ENCODE data around the gene SLC2A5.

Gene SLC2A5

DNA sequence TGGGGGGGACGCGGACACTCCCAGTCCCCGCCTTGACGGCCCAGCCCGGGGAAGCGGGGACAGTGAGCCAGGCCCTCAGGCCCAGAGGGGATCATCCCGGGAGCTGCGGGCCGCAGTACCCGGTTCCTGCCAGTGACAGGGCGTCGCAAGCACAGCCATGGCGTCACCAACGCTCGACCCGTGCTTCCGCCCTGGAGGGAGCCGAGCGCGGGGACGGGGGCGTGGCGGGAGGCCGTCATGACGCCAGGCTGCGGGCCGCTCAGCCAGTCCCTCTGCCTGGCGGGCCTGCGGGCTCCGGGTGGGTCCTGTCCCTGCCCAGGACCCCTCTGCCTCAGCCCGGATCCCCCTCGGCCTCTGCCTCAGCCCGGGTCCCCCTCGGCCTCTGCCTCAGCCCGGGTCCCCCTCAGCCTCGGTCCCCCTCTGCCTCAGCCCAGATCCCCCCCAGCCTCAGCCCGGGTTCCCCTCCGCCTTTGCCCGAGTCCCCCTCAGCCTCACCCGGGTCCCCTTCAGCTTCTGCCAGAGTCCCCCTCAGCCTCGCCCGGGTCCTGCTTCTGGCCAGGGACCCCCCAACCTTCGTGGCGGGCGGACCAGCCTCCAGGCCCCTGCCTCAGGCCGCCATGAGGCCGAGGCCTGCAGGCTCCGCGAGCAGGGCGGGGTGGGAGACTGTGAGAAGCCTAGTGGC, 2.3 kb upstream of the SLC2A5 start:
- no peak overlapping the region for H3K27ac ChIP-seq (ENCODE audit: low read length)
- no peaks in the 10 kb centered on the region for H3K36me3 ChIP-seq (ENCODE audit: control insufficient read depth, low read depth, low read length)
- peaks cover 11% of the 10 kb centered on the region for H3K4me1 ChIP-seq (ENCODE audit: control insufficient read depth, low read depth, low read length)
- no peaks in the 10 kb centered on the region for H3K9me3 ChIP-seq (ENCODE audit: control insufficient read depth, low read depth, low read length)
- H3K27me3 ChIP-seq (ENCODE audit: control insufficient read depth, insufficient read depth, low read length) = no peaks in the 10 kb centered on the region
- H3K9ac ChIP-seq (ENCODE audit: low read length) = no peak overlapping the region
- no peak overlapping the region for H3K4me3 ChIP-seq (ENCODE audit: low read length)

DNA sequence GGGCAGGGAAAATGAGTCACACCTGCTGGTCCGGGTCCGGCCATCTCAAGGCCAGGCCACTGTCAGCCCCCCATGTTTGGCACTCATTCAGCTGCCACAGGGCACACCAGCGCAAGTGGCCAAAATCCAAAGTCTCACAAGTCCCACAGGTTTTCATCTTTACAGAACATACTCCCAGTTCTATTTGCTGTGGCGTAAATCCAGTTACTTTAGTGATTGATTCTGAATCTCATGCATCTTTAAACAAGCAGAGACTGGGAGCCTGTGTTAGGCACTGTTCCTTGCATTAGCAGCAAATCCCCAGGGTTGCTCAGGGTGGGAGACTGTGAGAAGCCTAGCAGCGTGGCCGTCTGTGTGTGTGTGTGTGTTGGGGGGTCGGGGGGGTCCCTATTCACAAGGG, 1.1 kb upstream of the SLC2A5 start:
- H3K27ac ChIP-seq (ENCODE audit: low read length) = no peak overlapping the region

DNA sequence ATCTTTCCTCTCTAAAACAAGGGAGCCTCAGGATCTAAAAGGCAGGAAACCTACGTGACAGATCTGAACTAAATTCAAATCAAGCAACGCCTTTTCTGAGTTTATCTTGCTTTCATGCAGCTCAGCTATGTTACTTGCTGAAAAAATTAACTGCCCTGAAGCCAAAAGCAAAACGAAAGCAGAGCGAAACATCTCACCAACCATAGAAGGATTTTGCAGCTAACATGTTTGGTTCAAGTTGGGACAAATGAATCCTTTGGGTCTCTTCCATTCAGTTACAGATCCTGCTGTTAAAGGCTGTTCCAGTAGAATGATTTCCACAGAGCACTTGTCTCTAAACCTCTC, 482 bp downstream of the SLC2A5 start:
- H3K27ac ChIP-seq (ENCODE audit: low read length) = no peak overlapping the region
- H3K36me3 ChIP-seq (ENCODE audit: control insufficient read depth, low read depth, low read length) = no peaks in the 10 kb centered on the region
- H3K4me1 ChIP-seq (ENCODE audit: control insufficient read depth, low read depth, low read length) = peaks cover 11% of the 10 kb centered on the region
- H3K27me3 ChIP-seq (ENCODE audit: control insufficient read depth, insufficient read depth, low read length) = no peaks in the 10 kb centered on the region
- H3K4me3 ChIP-seq (ENCODE audit: low read length) = no peak overlapping the region
- no peaks in the 10 kb centered on the region for H3K9me3 ChIP-seq (ENCODE audit: control insufficient read depth, low read depth, low read length)
- no peak overlapping the region for H3K9ac ChIP-seq (ENCODE audit: low read length)

More for the DNA sequence above, 1.1 kb upstream of the SLC2A5 start:
- no peak overlapping the region for H3K4me3 ChIP-seq (ENCODE audit: low read length)
- H3K9me3 ChIP-seq (ENCODE audit: control insufficient read depth, low read depth, low read length) = no peaks in the 10 kb centered on the region
- H3K9ac ChIP-seq (ENCODE audit: low read length) = no peak overlapping the region
- peaks cover 11% of the 10 kb centered on the region for H3K4me1 ChIP-seq (ENCODE audit: control insufficient read depth, low read depth, low read length)
- no peaks in the 10 kb centered on the region for H3K27me3 ChIP-seq (ENCODE audit: control insufficient read depth, insufficient read depth, low read length)
- H3K36me3 ChIP-seq (ENCODE audit: control insufficient read depth, low read depth, low read length) = no peaks in the 10 kb centered on the region

GRCh38 chr1:9066945-9067807, 2.3 kb downstream of the SLC2A5 start:
- no peak overlapping the region for H3K9ac ChIP-seq (ENCODE audit: low read length)
- H3K27ac ChIP-seq (ENCODE audit: low read length) = no peak overlapping the region
- peaks cover 11% of the 10 kb centered on the region for H3K4me1 ChIP-seq (ENCODE audit: control insufficient read depth, low read depth, low read length)
- H3K4me3 ChIP-seq (ENCODE audit: low read length) = no peak overlapping the region
- H3K9me3 ChIP-seq (ENCODE audit: control insufficient read depth, low read depth, low read length) = no peaks in the 10 kb centered on the region
- no peaks in the 10 kb centered on the region for H3K27me3 ChIP-seq (ENCODE audit: control insufficient read depth, insufficient read depth, low read length)
- no peaks in the 10 kb centered on the region for H3K36me3 ChIP-seq (ENCODE audit: control insufficient read depth, low read depth, low read length)

GRCh38 chr1:9065213-9065751, 4.2 kb downstream of the SLC2A5 start:
- peaks cover 11% of the 10 kb centered on the region for H3K4me1 ChIP-seq (ENCODE audit: control insufficient read depth, low read depth, low read length)
- no peaks in the 10 kb centered on the region for H3K36me3 ChIP-seq (ENCODE audit: control insufficient read depth, low read depth, low read length)
- no peak overlapping the region for H3K27ac ChIP-seq (ENCODE audit: low read length)
- no peaks in the 10 kb centered on the region for H3K9me3 ChIP-seq (ENCODE audit: control insufficient read depth, low read depth, low read length)
- no peak overlapping the region for H3K9ac ChIP-seq (ENCODE audit: low read length)
- no peak overlapping the region for H3K4me3 ChIP-seq (ENCODE audit: low read length)
- no peaks in the 10 kb centered on the region for H3K27me3 ChIP-seq (ENCODE audit: control insufficient read depth, insufficient read depth, low read length)

GRCh38 chr1:9062846-9063245, 6.6 kb downstream of the SLC2A5 start:
- no peak overlapping the region for H3K27ac ChIP-seq (ENCODE audit: low read length)
- no peaks in the 10 kb centered on the region for H3K36me3 ChIP-seq (ENCODE audit: control insufficient read depth, low read depth, low read length)
- no peak overlapping the region for H3K9ac ChIP-seq (ENCODE audit: low read length)
- H3K4me3 ChIP-seq (ENCODE audit: low read length) = no peak overlapping the region
- no peaks in the 10 kb centered on the region for H3K9me3 ChIP-seq (ENCODE audit: control insufficient read depth, low read depth, low read length)
- no peaks in the 10 kb centered on the region for H3K27me3 ChIP-seq (ENCODE audit: control insufficient read depth, insufficient read depth, low read length)
- H3K4me1 ChIP-seq (ENCODE audit: control insufficient read depth, low read depth, low read length) = no peaks in the 10 kb centered on the region

DNA sequence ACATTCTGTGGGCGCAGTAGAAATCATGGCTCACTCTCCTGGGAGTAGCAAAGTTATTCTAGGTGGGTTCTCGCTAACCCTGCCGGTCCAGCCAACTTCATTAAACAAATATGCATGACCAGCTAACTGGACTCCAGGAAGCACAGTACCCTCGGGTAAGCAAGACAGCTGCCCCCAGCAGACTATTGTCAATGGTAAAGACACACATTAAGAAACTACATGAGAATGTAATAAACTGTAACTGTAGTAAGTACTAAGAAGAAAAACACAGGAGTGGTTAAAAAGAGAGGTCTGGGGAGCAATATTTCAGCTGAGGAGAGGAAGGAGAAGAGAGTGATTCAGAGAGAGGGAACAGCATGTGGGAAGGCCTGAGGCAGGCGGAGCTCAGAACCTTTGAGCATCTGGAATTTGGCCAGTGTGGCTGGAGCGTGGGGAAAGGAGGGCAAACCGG, 7.4 kb downstream of the SLC2A5 start:
- Histone ChIP-seq H3K4me3 (ENCODE audit: low read length) (no peak overlapping the region), H3K4me1 (ENCODE audit: control insufficient read depth, low read depth, low read length) (no peaks in the 10 kb centered on the region), H3K9me3 (ENCODE audit: control insufficient read depth, low read depth, low read length) (no peaks in the 10 kb centered on the region), H3K27me3 (ENCODE audit: control insufficient read depth, insufficient read depth, low read length) (no peaks in the 10 kb centered on the region), H3K36me3 (ENCODE audit: control insufficient read depth, low read depth, low read length) (no peaks in the 10 kb centered on the region), H3K9ac (ENCODE audit: low read length) (no peak overlapping the region), H3K27ac (ENCODE audit: low read length) (no peak overlapping the region)

DNA sequence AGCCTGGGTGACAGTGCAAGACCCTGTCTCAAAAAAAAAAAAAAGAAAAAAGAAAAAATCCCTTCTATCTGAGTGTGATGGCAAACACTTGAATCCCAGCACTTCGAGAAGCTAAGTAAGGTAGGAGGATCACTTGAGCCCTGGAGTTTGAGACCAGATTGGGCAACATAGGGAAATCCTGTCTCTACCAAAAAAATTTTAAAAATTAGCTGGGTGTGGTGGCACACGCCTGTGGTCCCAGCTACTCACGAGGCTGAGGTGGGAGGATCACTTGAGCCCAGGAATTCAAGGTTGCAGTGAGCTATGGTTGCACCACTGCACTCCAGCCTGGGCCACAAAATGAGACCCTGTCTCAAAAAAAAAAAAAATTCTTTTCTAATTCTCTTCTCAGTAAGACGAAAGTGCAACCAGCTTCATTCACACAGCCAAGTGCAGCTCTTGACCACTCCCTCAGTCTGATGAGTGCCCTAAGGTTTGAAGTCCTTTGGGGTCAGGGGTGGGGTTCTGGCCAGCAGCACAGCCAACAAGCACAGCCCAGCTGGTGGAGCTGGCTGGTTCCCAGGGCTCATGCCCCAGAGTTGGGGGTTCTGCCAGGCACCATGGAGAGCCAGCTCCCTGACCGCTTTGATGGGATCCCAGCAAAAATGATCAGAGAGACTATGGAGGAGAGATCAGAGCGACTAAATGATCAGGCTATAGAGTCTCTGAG, 8.0 kb downstream of the SLC2A5 start:
- no peak overlapping the region for H3K27ac ChIP-seq (ENCODE audit: low read length)
- no peaks in the 10 kb centered on the region for H3K9me3 ChIP-seq (ENCODE audit: control insufficient read depth, low read depth, low read length)
- H3K4me1 ChIP-seq (ENCODE audit: control insufficient read depth, low read depth, low read length) = no peaks in the 10 kb centered on the region
- no peak overlapping the region for H3K9ac ChIP-seq (ENCODE audit: low read length)
- H3K36me3 ChIP-seq (ENCODE audit: control insufficient read depth, low read depth, low read length) = no peaks in the 10 kb centered on the region
- no peaks in the 10 kb centered on the region for H3K27me3 ChIP-seq (ENCODE audit: control insufficient read depth, insufficient read depth, low read length)
- H3K4me3 ChIP-seq (ENCODE audit: low read length) = no peak overlapping the region

- Histone ChIP-seq H3K36me3 (ENCODE audit: control insufficient read depth, low read depth, low read length) (no peaks in the 10 kb centered on the region), H3K4me1 (ENCODE audit: control insufficient read depth, low read depth, low read length) (no peaks in the 10 kb centered on the region), H3K9ac (ENCODE audit: low read length) (no peak overlapping the region), H3K27me3 (ENCODE audit: control insufficient read depth, insufficient read depth, low read length) (no peaks in the 10 kb centered on the region), H3K27ac (ENCODE audit: low read length) (no peak overlapping the region), H3K4me3 (ENCODE audit: low read length) (no peak overlapping the region), H3K9me3 (ENCODE audit: control insufficient read depth, low read depth, low read length) (no peaks in the 10 kb centered on the region)
These were observed 9.3 kb downstream of the SLC2A5 start for GRCh38 chr1:9059891-9060744.

DNA sequence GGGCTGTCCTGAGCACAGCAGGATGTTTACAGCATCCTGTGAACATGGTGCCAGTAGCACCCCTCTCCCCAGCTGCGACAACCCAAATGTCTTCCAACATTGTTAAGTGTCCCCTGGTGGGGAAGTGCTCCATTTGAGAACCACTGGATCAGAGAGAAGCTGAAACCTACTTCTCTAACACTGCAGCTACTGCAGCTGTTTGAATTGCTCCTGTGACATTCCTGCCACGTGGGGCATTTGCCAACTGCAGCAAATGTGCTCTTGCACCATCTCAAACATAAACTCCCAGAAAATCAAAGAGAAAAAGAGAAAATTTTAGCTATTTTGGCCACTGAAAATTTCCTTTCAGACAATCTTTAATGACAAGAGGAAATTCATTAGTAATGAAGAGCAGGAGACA, 11.0 kb downstream of the SLC2A5 start:
- H3K4me3 ChIP-seq (ENCODE audit: low read length) = no peak overlapping the region
- H3K27me3 ChIP-seq (ENCODE audit: control insufficient read depth, insufficient read depth, low read length) = no peaks in the 10 kb centered on the region
- H3K36me3 ChIP-seq (ENCODE audit: control insufficient read depth, low read depth, low read length) = no peaks in the 10 kb centered on the region
- no peak overlapping the region for H3K27ac ChIP-seq (ENCODE audit: low read length)
- no peak overlapping the region for H3K9ac ChIP-seq (ENCODE audit: low read length)
- no peaks in the 10 kb centered on the region for H3K9me3 ChIP-seq (ENCODE audit: control insufficient read depth, low read depth, low read length)
- H3K4me1 ChIP-seq (ENCODE audit: control insufficient read depth, low read depth, low read length) = no peaks in the 10 kb centered on the region

DNA sequence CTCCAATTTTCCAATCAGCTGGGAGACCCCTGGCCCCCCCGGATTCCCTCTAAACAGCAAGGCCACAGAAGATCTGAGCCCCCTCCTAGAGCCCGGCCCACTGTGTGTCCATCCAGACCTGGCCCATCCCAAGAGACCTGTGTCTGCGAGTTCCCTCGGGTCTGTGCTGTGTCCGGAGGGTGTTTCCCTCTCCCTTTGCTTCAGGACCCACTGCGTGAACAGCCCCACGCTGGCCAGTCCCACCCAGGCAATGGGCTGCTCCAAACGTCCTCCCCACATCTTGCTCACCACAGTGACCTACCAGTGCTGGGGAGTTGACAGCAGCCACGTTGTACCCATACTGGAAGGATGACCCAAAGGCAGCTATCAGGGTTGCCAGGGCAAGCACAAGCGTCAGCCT, 11.6 kb downstream of the SLC2A5 start:
- H3K4me3 ChIP-seq (ENCODE audit: low read length) = no peak overlapping the region
- H3K9me3 ChIP-seq (ENCODE audit: control insufficient read depth, low read depth, low read length) = no peaks in the 10 kb centered on the region
- H3K27ac ChIP-seq (ENCODE audit: low read length) = no peak overlapping the region
- no peak overlapping the region for H3K9ac ChIP-seq (ENCODE audit: low read length)
- H3K36me3 ChIP-seq (ENCODE audit: control insufficient read depth, low read depth, low read length) = no peaks in the 10 kb centered on the region
- H3K4me1 ChIP-seq (ENCODE audit: control insufficient read depth, low read depth, low read length) = no peaks in the 10 kb centered on the region
- H3K27me3 ChIP-seq (ENCODE audit: control insufficient read depth, insufficient read depth, low read length) = no peaks in the 10 kb centered on the region
